ENCODE measurements around the gene OMA1.
"Not testable (repeated sequence)": the region's sequence is repeated elsewhere in the genome, so short reads cannot be mapped to it uniquely, and the experiment has no call there.

DNA sequence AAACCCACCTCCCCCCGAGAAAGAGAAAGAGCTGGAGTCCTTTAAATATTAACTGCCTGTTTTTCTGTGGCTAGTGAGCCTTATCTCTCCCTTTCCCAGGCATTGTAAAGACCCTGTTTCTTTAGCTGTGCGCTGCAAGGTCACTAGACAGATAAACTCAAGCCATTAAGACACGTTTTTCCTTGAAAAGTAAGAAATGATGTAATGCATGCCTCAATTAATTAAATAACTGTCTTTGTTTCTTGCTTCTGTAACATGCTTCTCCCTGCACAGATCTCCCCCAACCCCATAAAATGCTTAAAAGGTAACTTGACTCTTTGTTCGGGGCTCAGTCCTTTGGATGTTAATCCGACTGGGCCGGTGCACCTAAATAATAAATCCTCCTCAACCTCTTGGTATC is 2.8 kb upstream of the OMA1 start:
- not testable (repeated sequence) for TF ChIP-seq POLR2AphosphoS5 (IDR thresholded peaks at IDR 0.05; ENCODE audit: low read depth, low read length); CTCF (IDR thresholded peaks at IDR 0.05 in 2 of 3, conservative IDR thresholded peaks at IDR 0.05 in 1 of 3; ENCODE audit: borderline replicate concordance in 1 of 3, insufficient read depth in 1 of 3, low read depth in 2 of 3, low read length in 2 of 3); TCF7L2 (IDR thresholded peaks at IDR 0.05; ENCODE audit: borderline replicate concordance, extremely low read depth, insufficient read depth, insufficient read length)

Data from HCT116 (cell line).